IPS-18c (cell line): ENCODE data around the gene RAD51B.

Experiments
- H3K4me3 ChIP-seq: 2 replicates; pipeline ENCODE4 v1.7.0; 2013; ENCODE audit warnings: low read depth, mild to moderate bottlenecking, low read length, moderate library complexity; ENCODE audit not compliant: insufficient read depth
- H3K9me3 ChIP-seq: one replicate; pipeline ENCODE4 v1.6.1; 2013; ENCODE audit warnings: mild to moderate bottlenecking, low read length, moderate library complexity; ENCODE audit not compliant: control insufficient read depth, insufficient read depth

The RAD51B gene

GRCh38 chr14:68770553-68771286 is 951.1 kb downstream of the RAD51B start:
- H3K4me3 ChIP-seq = no peak overlapping the region
- no peaks in the 10 kb centered on the region for H3K9me3 ChIP-seq

- H3K9me3 ChIP-seq = no peaks in the 10 kb centered on the region
These were observed 952.1 kb downstream of the RAD51B start for GRCh38 chr14:68771631-68772030.

GRCh38 chr14:68772761-68773381 is 953.3 kb downstream of the RAD51B start:
- H3K4me3 ChIP-seq = no peak overlapping the region
- no peaks in the 10 kb centered on the region for H3K9me3 ChIP-seq

More at GRCh38 chr14:68771631-68772030, 952.1 kb downstream of the RAD51B start:
- H3K4me3 ChIP-seq = no peak overlapping the region

GRCh38 chr14:68774771-68775613 is 955.4 kb downstream of the RAD51B start:
- H3K4me3 ChIP-seq = no peak overlapping the region
- H3K9me3 ChIP-seq = no peaks in the 10 kb centered on the region

- no peak overlapping the region for H3K4me3 ChIP-seq
- H3K9me3 ChIP-seq = no peaks in the 10 kb centered on the region
These were observed 956.1 kb downstream of the RAD51B start for GRCh38 chr14:68775614-68776126.

- Histone ChIP-seq H3K9me3 (no peaks in the 10 kb centered on the region), H3K4me3 (no peak overlapping the region)
These were observed 958.1 kb downstream of the RAD51B start for GRCh38 chr14:68777644-68778043.
